Right lobe of liver (tissue), 6 donors: ENCODE data around the gene FAM78B. TPM values are rescaled to one million over a fixed set of nuclear protein-coding genes. Genes with fewer than 3 reads are reported as not detected.

ENCODE experiments used
- ATAC-seq, 4 donors: fragments of 200-7000 bp; cut with Tn5 transposase; one replicate each; pipeline ENCODE4 v1.9.1; 2020; ENCODE audit warnings: mild to moderate bottlenecking in 4 of 4, moderate library complexity in 4 of 4
- DNase-seq, 3 donors: peaks; one replicate each; pipeline ENCODE4 v3.0.0-alpha.2; 2020
- H3K27ac ChIP-seq, 3 donors: fragments of 200-600 bp; one replicate each; pipeline ENCODE4 v1.8.0; 2022
- H3K27me3 ChIP-seq, 2 donors: fragments of 200-600 bp; one replicate each; pipeline ENCODE4 v1.8.0; 2022
- H3K36me3 ChIP-seq, 4 donors: fragments of 200-600 bp; sonication (generic) in 1 of 4; one replicate each; pipeline versions ENCODE4 v1.5.1 to v1.8.0; 2017 to 2022; ENCODE audit warnings: control low read depth in 1 of 4
- H3K4me1 ChIP-seq, 4 donors: fragments of 200-600 bp; sonication (generic) in 1 of 4; one replicate each; pipeline versions ENCODE4 v1.5.1 to v1.8.0; 2017 to 2022; ENCODE audit warnings: control low read depth in 1 of 4
- H3K4me3 ChIP-seq, 3 donors: fragments of 200-600 bp; one replicate each; pipeline ENCODE4 v1.8.0; 2022
- H3K9me3 ChIP-seq, 4 donors: fragments of 200-600 bp; sonication (generic) in 1 of 4; one replicate each; pipeline versions ENCODE4 v1.5.1 to v1.8.0; 2017 to 2022; ENCODE audit warnings: control low read depth in 1 of 4
- CTCF ChIP-seq, 4 donors: fragments of 200-600 bp in 3 of 4; fragments of 450-650 bp in 1 of 4; IDR thresholded peaks; one replicate each; pipeline versions ENCODE4 v1.5.1 to v1.8.0; 2016 to 2022; ENCODE audit warnings: antibody characterized with exemption in 4 of 4, mild to moderate bottlenecking in 2 of 4
- POLR2A ChIP-seq: fragments of 450-650 bp; IDR thresholded peaks from one replicate; pipeline ENCODE4 v1.6.1; 2017; ENCODE audit warnings: antibody characterized with exemption, mild to moderate bottlenecking
- WGBS: methylation state at CpG from one replicate; pipeline ENCODE4 v1.1.6; 2018; ENCODE audit warnings: low coverage, low lambda C conversion rate; ENCODE audit not compliant: insufficient coverage; ENCODE audit errors: missing lambda C conversion rate; 5-methylcytosine and 5-hydroxymethylcytosine counted together
- intact Hi-C, 2 donors: fragments of 100-400 bp; cut with DNase I; formaldehyde crosslinking; loops; one replicate each; pipeline versions ENCODE4 v1.11.2 to v1.14.1; 2022
- microRNA counts: library from miRNA; unstranded; fragments of <30 nt; microRNA quantifications from one replicate; lab custom pipeline; 2016
- microRNA-seq, 2 donors: library from miRNA; unstranded; fragments of <30 nt; microRNA quantifications; one replicate each; pipeline ENCODE4, GENCODE V29; 2019 to 2020
- small RNA-seq, 2 experiments: library from RNA; depleted of rRNA; stranded (forward); fragments of <200 nt; gene quantifications; one replicate each; pipeline ENCODE3, GENCODE V24; 2016
- total RNA-seq, 6 experiments: library from RNA; depleted of rRNA in 2 of 6; stranded (reverse); fragments of >200 nt in 2 of 6; fragmentation: NEBNext Ultra II Directional in 3 of 6; extraction: Animal tissue kit (Norgen Biotek cat#: 25700) in 3 of 6; gene quantifications; one replicate each; pipeline versions ENCODE4 v1.1.0 to v1.2.4, GENCODE V29; 2016 to 2023
- donor health status: DM: no; HTN: yes; CAD: no.
- donor health status: DM: no; HTN: no; CAD: no.
- donor health status: DM: no; HTN: no; CAD: no.
- donor health status: DM: no; HTN: yes; CAD: no.
- donor health status: DM: no; HTN: yes; CAD: no.

FAM78B gene
- total RNA-seq, 6 experiments from 2014 or later = 0.58 to 1.4 (median 1.1) TPM

GRCh38 chr1:166026143-166026542 lies 140.7 kb downstream of the FAM78B start:
- no peak overlapping the region for H3K27ac ChIP-seq
- H3K4me1 ChIP-seq = peaks cover 0 to 6% (median 0%) of the 10 kb centered on the region in 4 donors
- 36% methylated on average over 2 of the region's 2 CpGs for WGBS
- H3K9me3 ChIP-seq = no peaks in the 10 kb centered on the region
- ATAC-seq (peak; percentile 43 to 73 (median 56)), DNase-seq (no peak)
- H3K4me3 ChIP-seq = no peak overlapping the region
- no peak for TF ChIP-seq CTCF (IDR thresholded peaks at IDR 0.05)
- TF ChIP-seq POLR2A = no peak
- no peaks in the 10 kb centered on the region for H3K36me3 ChIP-seq
- H3K27me3 ChIP-seq = no peaks in the 10 kb centered on the region
- intact Hi-C loops = no loop called here

- H3K36me3 ChIP-seq = no peaks in the 10 kb centered on the region
- no peak overlapping the region for H3K27ac ChIP-seq
- WGBS = 16% methylated on average over 3 of the region's 3 CpGs
- no peaks in the 10 kb centered on the region for H3K9me3 ChIP-seq
- peak in 3 of 4 donors; percentile 28 to 91 (median 30) for ATAC-seq
- no peak overlapping the region for H3K4me3 ChIP-seq
- no peak for DNase-seq
- peaks cover 0 to 10% (median 0%) of the 10 kb centered on the region in 4 donors for H3K4me1 ChIP-seq
- no peaks in the 10 kb centered on the region for H3K27me3 ChIP-seq
- no peak for TF ChIP-seq CTCF (IDR thresholded peaks at IDR 0.05)
- no peak for TF ChIP-seq POLR2A
- intact Hi-C loops = no loop called here
These were observed 146.6 kb downstream of the FAM78B start for GRCh38 chr1:166020210-166020609.

MicroRNAs encoded within 50 kb of the gene (microRNA counts, 767-probe panel; counts per million panel counts)
- 237 counts per million for microRNA hsa-miR-921 (lab: Ali Mortazavi, UCI)

Small RNAs within 50 kb of the gene (microRNA-seq; reads per million reads assigned to microRNA genes)
- gene MIR921 = 0 reads per million in 2 donors

Small RNAs within 50 kb of the gene (small RNA-seq; reads per million reads assigned to genes)
- gene MIR921 (0 reads per million in 2 experiments), gene RNA5SP64 (0 reads per million in 2 experiments)
